ENCODE results near the gene SCEL.
"Not testable (repeated sequence)": the region's sequence is repeated elsewhere in the genome, so short reads cannot be mapped to it uniquely, and the experiment has no call there.

The SCEL gene

DNA sequence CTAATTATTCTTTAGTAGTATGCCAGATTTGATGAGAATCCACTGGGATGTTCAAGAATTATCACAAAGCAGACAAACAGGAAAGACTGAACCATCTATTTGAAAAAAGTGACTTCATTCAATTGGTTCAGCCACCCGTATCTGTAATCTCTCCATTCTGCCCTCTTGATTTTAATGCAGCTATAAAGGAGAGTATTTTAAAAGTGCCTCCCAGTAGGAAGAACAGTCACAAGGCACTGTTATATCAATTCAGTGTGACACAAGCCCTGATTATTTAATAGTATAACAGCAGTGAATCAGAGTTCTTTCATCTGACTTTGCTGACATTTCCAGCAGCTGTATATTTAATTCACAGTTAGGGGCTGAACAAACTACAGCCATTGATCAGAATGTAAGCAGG, 84.6 kb downstream of the SCEL start:
- no peak overlapping the region for H3K4me3 ChIP-seq (ENCODE audit: control insufficient read depth, low read depth, low read length)
- DNase-seq (ENCODE audit: low read depth) = no peak
- TF ChIP-seq, protein P1, sequence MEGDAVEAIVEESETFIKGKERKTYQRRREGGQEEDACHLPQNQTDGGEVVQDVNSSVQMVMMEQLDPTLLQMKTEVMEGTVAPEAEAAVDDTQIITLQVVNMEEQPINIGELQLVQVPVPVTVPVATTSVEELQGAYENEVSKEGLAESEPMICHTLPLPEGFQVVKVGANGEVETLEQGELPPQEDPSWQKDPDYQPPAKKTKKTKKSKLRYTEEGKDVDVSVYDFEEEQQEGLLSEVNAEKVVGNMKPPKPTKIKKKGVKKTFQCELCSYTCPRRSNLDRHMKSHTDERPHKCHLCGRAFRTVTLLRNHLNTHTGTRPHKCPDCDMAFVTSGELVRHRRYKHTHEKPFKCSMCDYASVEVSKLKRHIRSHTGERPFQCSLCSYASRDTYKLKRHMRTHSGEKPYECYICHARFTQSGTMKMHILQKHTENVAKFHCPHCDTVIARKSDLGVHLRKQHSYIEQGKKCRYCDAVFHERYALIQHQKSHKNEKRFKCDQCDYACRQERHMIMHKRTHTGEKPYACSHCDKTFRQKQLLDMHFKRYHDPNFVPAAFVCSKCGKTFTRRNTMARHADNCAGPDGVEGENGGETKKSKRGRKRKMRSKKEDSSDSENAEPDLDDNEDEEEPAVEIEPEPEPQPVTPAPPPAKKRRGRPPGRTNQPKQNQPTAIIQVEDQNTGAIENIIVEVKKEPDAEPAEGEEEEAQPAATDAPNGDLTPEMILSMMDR (IDR thresholded peaks at IDR 0.05; ENCODE audit: control insufficient read depth, insufficient read depth, low read depth, low read length, missing control alignments) = no peak

GRCh38 chr13:77623806-77624205, 88.3 kb downstream of the SCEL start:
- no peak for DNase-seq (ENCODE audit: low read depth)
- H3K4me3 ChIP-seq (ENCODE audit: control insufficient read depth, low read depth, low read length) = no peak overlapping the region
- TF ChIP-seq, protein P1 (IDR thresholded peaks at IDR 0.05; ENCODE audit: control insufficient read depth, insufficient read depth, low read depth, low read length, missing control alignments) = no peak

- TF ChIP-seq, protein P1 (IDR thresholded peaks at IDR 0.05; ENCODE audit: control insufficient read depth, insufficient read depth, low read depth, low read length, missing control alignments) = no peak
- no peak overlapping the region for H3K4me3 ChIP-seq (ENCODE audit: control insufficient read depth, low read depth, low read length)
- DNase-seq (ENCODE audit: low read depth) = no peak
Measured at GRCh38 chr13:77628170-77628569, 92.7 kb downstream of the SCEL start.

DNA sequence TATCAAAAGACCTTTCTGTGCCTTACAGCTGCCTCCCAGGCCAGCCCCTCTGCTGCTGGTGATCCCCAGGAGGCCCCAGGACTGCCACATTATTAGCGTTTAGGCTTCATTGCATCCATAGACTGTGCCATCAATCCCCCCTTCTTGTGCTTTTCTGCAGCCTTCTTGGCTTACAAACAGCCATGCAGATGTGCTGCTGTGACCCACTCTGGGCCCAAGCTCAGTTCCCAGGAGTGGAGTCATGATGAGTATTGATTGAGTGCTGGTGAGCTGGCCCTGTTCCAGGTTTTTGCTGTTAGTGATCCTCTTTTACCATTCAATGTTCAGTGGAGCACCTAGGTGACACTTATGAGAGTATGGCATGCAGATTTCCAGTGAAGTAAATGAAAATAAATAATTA, 102.1 kb downstream of the SCEL start:
- TF ChIP-seq, protein P1 (IDR thresholded peaks at IDR 0.05; ENCODE audit: control insufficient read depth, insufficient read depth, low read depth, low read length, missing control alignments) = no peak
- DNase-seq (ENCODE audit: low read depth) = no peak
- no peak overlapping the region for H3K4me3 ChIP-seq (ENCODE audit: control insufficient read depth, low read depth, low read length)

GRCh38 chr13:77650409-77650808, 114.9 kb downstream of the SCEL start:
- DNase-seq (ENCODE audit: low read depth) = no peak
- TF ChIP-seq, protein P1 (IDR thresholded peaks at IDR 0.05; ENCODE audit: control insufficient read depth, insufficient read depth, low read depth, low read length, missing control alignments) = no peak
- no peak overlapping the region for H3K4me3 ChIP-seq (ENCODE audit: control insufficient read depth, low read depth, low read length)

DNA sequence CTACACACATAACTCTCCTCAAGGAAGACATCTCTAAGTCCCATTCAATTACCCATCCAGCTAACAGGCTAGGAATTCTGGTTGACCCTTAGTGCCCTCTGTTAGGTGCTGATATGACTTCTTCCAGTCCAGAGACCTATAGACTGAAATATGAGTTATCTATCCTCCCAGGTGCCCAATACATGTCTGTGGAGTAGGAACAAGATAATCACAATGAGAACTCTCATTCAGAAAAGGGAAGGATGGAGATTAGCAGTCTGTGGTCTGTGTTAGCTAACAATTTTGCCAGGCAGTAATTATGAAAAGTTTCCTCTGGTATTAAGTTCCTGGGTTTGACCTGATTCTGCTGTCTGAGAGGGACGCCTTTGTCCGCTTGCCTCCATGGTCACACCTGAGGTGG, 117.8 kb downstream of the SCEL start:
- H3K4me3 ChIP-seq (ENCODE audit: control insufficient read depth, low read depth, low read length) = no peak overlapping the region
- TF ChIP-seq, protein P1 (IDR thresholded peaks at IDR 0.05; ENCODE audit: control insufficient read depth, insufficient read depth, low read depth, low read length, missing control alignments) = no peak
- DNase-seq (ENCODE audit: low read depth) = no peak

DNA sequence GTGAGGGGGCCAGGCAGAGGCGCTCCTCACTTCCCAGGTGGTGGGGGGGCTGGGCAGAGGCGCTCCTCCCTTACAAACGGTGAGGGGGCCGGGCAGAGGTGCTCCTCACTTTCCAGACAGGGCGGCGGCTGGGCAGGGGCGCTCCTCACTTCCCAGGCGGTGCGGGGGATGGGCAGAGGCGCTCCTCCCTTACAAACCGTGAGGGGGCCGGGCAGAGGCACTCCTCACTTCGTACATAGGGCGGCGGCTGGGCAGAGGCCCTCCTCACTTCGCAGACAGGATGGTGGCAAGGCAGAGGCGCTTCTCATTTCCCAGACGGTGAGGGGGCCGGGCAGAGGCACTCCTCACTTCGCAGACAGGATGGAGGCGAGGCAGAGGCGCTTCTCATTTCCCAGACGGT, 124.5 kb downstream of the SCEL start:
- not testable (repeated sequence) for DNase-seq (ENCODE audit: low read depth)

More for the DNA sequence above, 124.5 kb downstream of the SCEL start:
- H3K4me3 ChIP-seq (ENCODE audit: control insufficient read depth, low read depth, low read length) = not testable (repeated sequence)

Data from AG09309 (cell line).